Chondrocyte (in vitro differentiated cells): ENCODE results near the gene IL17RD. TPM values are rescaled to one million over a fixed set of nuclear protein-coding genes. Genes with fewer than 3 reads are reported as not detected.

Experiments used
- DNase-seq: peaks from one replicate; pipeline ENCODE4 v3.0.0; 2021; ENCODE audit warnings: mixed read lengths, low spot score
- H3K27ac Mint-ChIP-seq: one replicate; pipeline ENCODE4 v1.8.0; 2021; ENCODE audit warnings: mild to moderate bottlenecking, moderate library complexity, mixed read lengths; ENCODE audit not compliant: unreplicated experiment
- H3K27me3 Mint-ChIP-seq: 2 replicates; pipeline ENCODE4 v1.8.0; 2021; ENCODE audit warnings: low read depth, mixed read lengths
- H3K36me3 Mint-ChIP-seq: 2 replicates; pipeline ENCODE4 v1.8.0; 2021; ENCODE audit warnings: low read depth, mixed read lengths
- H3K4me1 Mint-ChIP-seq: 2 replicates; pipeline ENCODE4 v1.8.0; 2021; ENCODE audit warnings: low read depth, mild to moderate bottlenecking, mixed read lengths
- H3K4me3 Mint-ChIP-seq: one replicate; pipeline ENCODE4 v1.8.0; 2021; ENCODE audit warnings: mild to moderate bottlenecking, moderate library complexity, mixed read lengths; ENCODE audit not compliant: unreplicated experiment
- H3K9me3 Mint-ChIP-seq: 2 replicates; pipeline ENCODE4 v1.8.0; 2021; ENCODE audit warnings: low read depth, mixed read lengths
- total RNA-seq: library from RNA; stranded (reverse); gene quantifications from 3 replicates; pipeline ENCODE4 v1.2.1, GENCODE V29; 2021
- TF ChIP-seq, protein P1 (sequence below): fragments of 200-600 bp; sonication (generic); IDR thresholded peaks from 2 replicates; pipeline ENCODE4 v1.5.0; 2021; ENCODE audit warnings: antibody characterized with exemption, mild to moderate bottlenecking, moderate library complexity

IL17RD gene
- total RNA-seq, 1 donor from 2014 or later = 6.3 TPM

DNA sequence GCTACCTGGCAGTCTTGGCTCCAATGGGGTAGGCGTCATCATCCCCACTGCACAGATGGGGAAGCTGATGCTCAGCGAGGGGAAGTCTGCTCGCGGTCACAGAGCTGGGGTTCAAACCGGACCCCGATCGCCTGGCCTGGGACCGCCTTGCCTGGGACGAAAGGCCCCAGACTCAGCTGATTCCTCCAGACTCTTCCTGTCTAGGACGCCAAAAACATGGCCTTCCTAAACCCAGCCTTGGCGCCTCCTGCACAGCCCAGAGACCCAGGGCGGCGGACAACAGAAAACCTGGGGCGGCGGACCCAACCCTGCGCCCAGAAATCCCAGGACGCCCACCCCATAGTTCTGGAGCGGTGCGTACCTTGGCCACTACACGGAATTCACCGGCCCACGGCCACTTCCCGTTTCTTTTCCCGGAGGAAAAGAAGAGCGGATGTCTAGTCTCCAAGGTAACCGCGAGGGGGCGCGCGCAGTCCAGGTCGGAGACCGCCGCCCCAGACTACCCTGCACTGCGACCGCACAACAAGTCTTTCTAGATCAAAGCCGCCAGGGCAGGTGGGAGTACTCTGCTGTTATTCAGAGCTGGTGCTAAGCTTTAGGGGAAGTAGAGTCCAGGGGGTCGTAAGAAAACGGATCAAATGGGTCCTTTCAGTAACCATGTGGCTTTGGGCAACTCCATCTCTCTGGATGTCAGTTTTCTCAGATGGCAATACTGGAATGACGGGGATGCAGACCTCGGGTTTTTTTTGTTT, 4.9 kb upstream of the IL17RD start:
- Mint-ChIP-seq H3K27ac (peak overlapping the region; percentile 59), H3K36me3 (no peaks in the 10 kb centered on the region), H3K4me3 (peak overlapping the region; percentile 69), H3K27me3 (peaks cover 12% of the 10 kb centered on the region), H3K4me1 (peaks cover 18% of the 10 kb centered on the region), H3K9me3 (no peaks in the 10 kb centered on the region)
- no peak for DNase-seq
- TF ChIP-seq, protein P1, sequence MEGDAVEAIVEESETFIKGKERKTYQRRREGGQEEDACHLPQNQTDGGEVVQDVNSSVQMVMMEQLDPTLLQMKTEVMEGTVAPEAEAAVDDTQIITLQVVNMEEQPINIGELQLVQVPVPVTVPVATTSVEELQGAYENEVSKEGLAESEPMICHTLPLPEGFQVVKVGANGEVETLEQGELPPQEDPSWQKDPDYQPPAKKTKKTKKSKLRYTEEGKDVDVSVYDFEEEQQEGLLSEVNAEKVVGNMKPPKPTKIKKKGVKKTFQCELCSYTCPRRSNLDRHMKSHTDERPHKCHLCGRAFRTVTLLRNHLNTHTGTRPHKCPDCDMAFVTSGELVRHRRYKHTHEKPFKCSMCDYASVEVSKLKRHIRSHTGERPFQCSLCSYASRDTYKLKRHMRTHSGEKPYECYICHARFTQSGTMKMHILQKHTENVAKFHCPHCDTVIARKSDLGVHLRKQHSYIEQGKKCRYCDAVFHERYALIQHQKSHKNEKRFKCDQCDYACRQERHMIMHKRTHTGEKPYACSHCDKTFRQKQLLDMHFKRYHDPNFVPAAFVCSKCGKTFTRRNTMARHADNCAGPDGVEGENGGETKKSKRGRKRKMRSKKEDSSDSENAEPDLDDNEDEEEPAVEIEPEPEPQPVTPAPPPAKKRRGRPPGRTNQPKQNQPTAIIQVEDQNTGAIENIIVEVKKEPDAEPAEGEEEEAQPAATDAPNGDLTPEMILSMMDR = peak; percentile 99

DNA sequence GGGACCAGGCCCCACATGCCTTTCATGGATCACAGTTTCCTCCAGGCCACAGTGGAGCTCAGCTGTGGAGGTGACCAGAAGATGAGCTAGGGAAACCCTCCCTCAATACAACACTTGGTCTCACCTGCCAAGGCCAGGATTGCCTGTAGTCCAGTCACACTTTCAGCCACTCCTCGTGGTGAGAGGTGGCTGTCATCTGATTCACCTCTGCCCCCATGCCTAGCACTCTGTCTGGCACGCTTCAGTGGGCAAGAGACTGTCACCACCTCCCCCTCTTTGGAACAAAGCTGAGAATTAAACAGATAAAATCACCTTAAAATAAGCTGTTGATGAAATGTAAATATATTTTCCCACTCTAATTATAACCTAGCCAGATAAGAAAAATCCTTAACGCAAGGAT, 4.0 kb upstream of the IL17RD start:
- Mint-ChIP-seq H3K36me3 (no peaks in the 10 kb centered on the region), H3K27me3 (peaks cover 12% of the 10 kb centered on the region), H3K9me3 (no peaks in the 10 kb centered on the region), H3K27ac (no peak overlapping the region), H3K4me3 (no peak overlapping the region), H3K4me1 (peaks cover 13% of the 10 kb centered on the region)
- no peak for DNase-seq
- TF ChIP-seq, protein P1 = no peak

DNA sequence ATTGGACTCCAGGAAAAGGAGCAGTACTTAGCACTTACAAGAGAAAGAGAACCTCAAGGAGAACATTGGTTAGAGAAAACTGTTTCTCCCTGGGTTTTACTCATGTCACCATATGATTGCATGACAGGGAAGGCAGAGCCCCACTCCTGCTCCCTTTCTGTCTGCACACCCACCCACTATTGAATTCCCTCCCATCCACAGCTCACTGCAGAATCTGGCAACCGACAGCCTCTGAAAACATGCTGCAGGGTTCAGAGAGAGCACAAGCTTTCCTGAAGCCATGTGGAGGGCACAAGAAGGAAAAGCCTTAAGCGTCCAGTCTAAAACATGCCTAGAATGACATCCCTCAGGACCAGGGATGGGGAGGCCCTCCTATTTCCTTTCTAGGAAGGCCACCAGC, 3.0 kb upstream of the IL17RD start:
- DNase-seq = no peak
- H3K4me1 Mint-ChIP-seq = peaks cover 12% of the 10 kb centered on the region
- peaks cover 12% of the 10 kb centered on the region for H3K27me3 Mint-ChIP-seq
- H3K4me3 Mint-ChIP-seq = no peak overlapping the region
- H3K36me3 Mint-ChIP-seq = no peaks in the 10 kb centered on the region
- H3K27ac Mint-ChIP-seq = no peak overlapping the region
- no peaks in the 10 kb centered on the region for H3K9me3 Mint-ChIP-seq
- TF ChIP-seq, protein P1 = no peak

DNA sequence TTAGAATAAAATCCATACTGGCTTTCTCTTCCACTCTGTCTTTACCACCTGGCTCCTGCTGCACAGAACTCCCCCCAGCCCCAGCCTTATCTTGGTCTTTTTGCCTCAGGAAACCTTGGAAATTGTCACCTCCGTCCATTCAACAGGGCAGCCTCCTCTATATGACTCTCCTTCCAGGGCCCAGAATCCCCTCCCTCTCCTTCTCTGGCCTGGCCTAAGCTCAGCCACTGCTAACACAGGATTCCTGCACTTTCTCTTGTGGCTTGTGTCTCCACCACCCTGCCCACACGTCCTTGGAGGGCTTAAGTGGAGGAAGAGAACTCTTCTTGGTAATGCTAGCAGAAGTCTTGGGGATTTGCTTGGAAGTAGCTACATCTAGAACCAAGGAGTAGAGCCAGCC, 1.5 kb upstream of the IL17RD start:
- H3K4me1 Mint-ChIP-seq = peaks cover 12% of the 10 kb centered on the region
- peaks cover 12% of the 10 kb centered on the region for H3K27me3 Mint-ChIP-seq
- no peak overlapping the region for H3K27ac Mint-ChIP-seq

DNA sequence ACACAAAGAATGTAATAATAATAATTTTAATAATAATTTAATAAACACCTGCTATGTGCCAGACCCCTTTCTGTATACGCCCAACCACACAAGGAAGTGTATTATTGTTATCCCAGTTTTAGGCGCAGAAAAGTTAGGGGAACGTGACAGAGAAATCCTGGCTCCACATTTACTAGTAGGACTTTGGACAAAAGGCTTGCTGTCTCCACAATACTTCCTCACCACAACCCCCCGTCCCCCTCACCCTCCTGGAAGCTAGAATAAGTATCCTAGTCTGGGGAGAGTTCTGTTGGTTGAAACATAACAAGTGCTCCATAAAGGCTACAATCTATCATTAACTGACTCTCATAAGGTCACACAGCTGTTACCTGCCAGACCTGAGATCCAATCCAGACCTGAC, 488 bp upstream of the IL17RD start:
- no peak overlapping the region for H3K27ac Mint-ChIP-seq
- H3K36me3 Mint-ChIP-seq = no peaks in the 10 kb centered on the region
- H3K27me3 Mint-ChIP-seq = peaks cover 12% of the 10 kb centered on the region
- TF ChIP-seq, protein P1 = no peak
- H3K4me3 Mint-ChIP-seq = peak overlapping the region; percentile 45
- peaks cover 21% of the 10 kb centered on the region for H3K4me1 Mint-ChIP-seq
- no peaks in the 10 kb centered on the region for H3K9me3 Mint-ChIP-seq
- no peak for DNase-seq

More for the DNA sequence above, 1.5 kb upstream of the IL17RD start:
- Mint-ChIP-seq H3K9me3 (no peaks in the 10 kb centered on the region), H3K4me3 (no peak overlapping the region), H3K36me3 (no peaks in the 10 kb centered on the region)
- DNase-seq = no peak
- TF ChIP-seq, protein P1 = no peak
